Measurements from ENCODE around the gene PLXDC2. TPM values are rescaled to one million over a fixed set of nuclear protein-coding genes. Genes with fewer than 3 reads are reported as not detected.
A peak's percentile ranks its signal among the peaks of the same experiment; 100 is the strongest.
"Not testable (repeated sequence)": the region's sequence is repeated elsewhere in the genome, so short reads cannot be mapped to it uniquely, and the experiment has no call there.

Gene PLXDC2
- total RNA-seq, 1 donor from 2014 or later = 7.5 TPM

GRCh38 chr10:20181434-20181833 lies 365.2 kb downstream of the PLXDC2 start:
- no peaks in the 10 kb centered on the region for H3K27me3 ChIP-seq (ENCODE audit: control insufficient read depth, insufficient read depth, low read length)
- no peak overlapping the region for H3K4me3 ChIP-seq (ENCODE audit: low read depth, low read length)
- TF ChIP-seq CTCF (IDR thresholded peaks at IDR 0.05; ENCODE audit: insufficient read depth, low read length, poor library complexity, severe bottlenecking) = no peak
- no peak for DNase-seq (ENCODE audit: low read depth)
- H3K36me3 ChIP-seq (ENCODE audit: control insufficient read depth, insufficient read depth, low read length) = no peaks in the 10 kb centered on the region

GRCh38 chr10:20185116-20185515 lies 368.9 kb downstream of the PLXDC2 start:
- Histone ChIP-seq H3K4me3 (ENCODE audit: low read depth, low read length) (no peak overlapping the region), H3K27me3 (ENCODE audit: control insufficient read depth, insufficient read depth, low read length) (no peaks in the 10 kb centered on the region), H3K36me3 (ENCODE audit: control insufficient read depth, insufficient read depth, low read length) (no peaks in the 10 kb centered on the region)
- peak; percentile 5 for DNase-seq (ENCODE audit: low read depth)
- TF ChIP-seq CTCF (IDR thresholded peaks at IDR 0.05; ENCODE audit: insufficient read depth, low read length, poor library complexity, severe bottlenecking) = no peak

- not testable (repeated sequence) for H3K36me3 ChIP-seq (ENCODE audit: control insufficient read depth, insufficient read depth, low read length); H3K4me3 ChIP-seq (ENCODE audit: low read depth, low read length); DNase-seq (ENCODE audit: low read depth); H3K27me3 ChIP-seq (ENCODE audit: control insufficient read depth, insufficient read depth, low read length)
Measured at GRCh38 chr10:20191392-20191791, 375.2 kb downstream of the PLXDC2 start.

GRCh38 chr10:20195076-20195475 lies 378.8 kb downstream of the PLXDC2 start:
- no peak for TF ChIP-seq CTCF (IDR thresholded peaks at IDR 0.05; ENCODE audit: insufficient read depth, low read length, poor library complexity, severe bottlenecking)
- no peaks in the 10 kb centered on the region for H3K27me3 ChIP-seq (ENCODE audit: control insufficient read depth, insufficient read depth, low read length)

GRCh38 chr10:20200758-20201157 lies 384.5 kb downstream of the PLXDC2 start:
- Histone ChIP-seq H3K4me3 (ENCODE audit: low read depth, low read length) (no peak overlapping the region), H3K36me3 (ENCODE audit: control insufficient read depth, insufficient read depth, low read length) (no peaks in the 10 kb centered on the region), H3K27me3 (ENCODE audit: control insufficient read depth, insufficient read depth, low read length) (no peaks in the 10 kb centered on the region)
- TF ChIP-seq CTCF (IDR thresholded peaks at IDR 0.05; ENCODE audit: insufficient read depth, low read length, poor library complexity, severe bottlenecking) = no peak
- DNase-seq (ENCODE audit: low read depth) = no peak

More at GRCh38 chr10:20195076-20195475, 378.8 kb downstream of the PLXDC2 start:
- DNase-seq (ENCODE audit: low read depth) = no peak
- Histone ChIP-seq H3K36me3 (ENCODE audit: control insufficient read depth, insufficient read depth, low read length) (no peaks in the 10 kb centered on the region), H3K4me3 (ENCODE audit: low read depth, low read length) (no peak overlapping the region)

- DNase-seq (ENCODE audit: low read depth) = no peak
- no peak for TF ChIP-seq CTCF (IDR thresholded peaks at IDR 0.05; ENCODE audit: insufficient read depth, low read length, poor library complexity, severe bottlenecking)
- H3K36me3 ChIP-seq (ENCODE audit: control insufficient read depth, insufficient read depth, low read length) = no peaks in the 10 kb centered on the region
- H3K27me3 ChIP-seq (ENCODE audit: control insufficient read depth, insufficient read depth, low read length) = no peaks in the 10 kb centered on the region
- H3K4me3 ChIP-seq (ENCODE audit: low read depth, low read length) = no peak overlapping the region
Measured at GRCh38 chr10:20202337-20202736, 386.1 kb downstream of the PLXDC2 start.
